ENCODE results near the gene UVRAG. TPM values are rescaled to one million over a fixed set of nuclear protein-coding genes. Genes with fewer than 3 reads are reported as not detected.

Gene UVRAG
- total and polyA plus RNA-seq, 2 of the 13 experiments (the other 11 are each of a cell fraction or from before 2014, with no cell fraction given): 9.7 to 17.3 TPM

DNA sequence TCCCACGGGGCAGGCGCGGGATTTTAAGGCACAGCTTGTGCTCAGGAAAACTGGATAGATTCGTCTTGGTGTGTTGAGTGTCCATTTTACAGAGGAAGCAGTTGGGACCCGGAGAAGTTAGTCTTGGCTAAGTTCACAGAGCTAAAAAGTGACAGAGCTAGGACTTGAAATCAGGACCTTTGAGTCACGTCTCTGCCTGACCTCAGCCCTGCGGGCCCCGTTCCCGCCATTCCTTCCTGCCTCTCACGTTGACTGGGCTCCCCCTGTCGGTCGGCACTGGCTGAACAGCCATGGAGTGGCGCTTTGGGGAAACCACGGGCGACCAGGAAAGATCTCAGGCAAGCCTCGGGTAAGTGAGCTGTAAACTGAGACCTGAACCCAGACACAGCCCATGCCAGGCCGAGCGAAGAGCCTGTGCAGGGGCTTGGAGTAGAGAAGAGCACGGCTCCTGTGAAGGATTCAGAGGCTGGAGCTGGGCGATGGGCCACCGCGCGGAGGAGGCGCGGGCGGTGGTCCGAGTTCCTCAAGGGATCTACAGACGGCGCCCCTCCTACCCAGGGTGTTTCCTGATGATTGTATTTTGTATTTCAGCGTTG lies 337.2 kb downstream of the UVRAG start (continued):
- TF ChIP-seq, protein P1, sequence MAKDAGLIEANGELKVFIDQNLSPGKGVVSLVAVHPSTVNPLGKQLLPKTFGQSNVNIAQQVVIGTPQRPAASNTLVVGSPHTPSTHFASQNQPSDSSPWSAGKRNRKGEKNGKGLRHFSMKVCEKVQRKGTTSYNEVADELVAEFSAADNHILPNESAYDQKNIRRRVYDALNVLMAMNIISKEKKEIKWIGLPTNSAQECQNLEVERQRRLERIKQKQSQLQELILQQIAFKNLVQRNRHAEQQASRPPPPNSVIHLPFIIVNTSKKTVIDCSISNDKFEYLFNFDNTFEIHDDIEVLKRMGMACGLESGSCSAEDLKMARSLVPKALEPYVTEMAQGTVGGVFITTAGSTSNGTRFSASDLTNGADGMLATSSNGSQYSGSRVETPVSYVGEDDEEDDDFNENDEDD (CRISPR knock-in tag; IDR thresholded peaks at IDR 0.05; ENCODE audit: borderline replicate concordance): peak; percentile 98
- TF ChIP-seq HDAC1 (CRISPR knock-in tag; IDR thresholded peaks at IDR 0.05) (no peak), RAD21 (CRISPR knock-in tag; IDR thresholded peaks at IDR 0.05) (peak; percentile 83), SOX6 (IDR thresholded peaks at IDR 0.05) (no peak), SOX6 (CRISPR knock-in tag; IDR thresholded peaks at IDR 0.05) (no peak), RXRB (CRISPR knock-in tag; IDR thresholded peaks at IDR 0.05; ENCODE audit: borderline replicate concordance) (peak; percentile 59; the same call in 1 of the 2 replicates), ZNF33B (CRISPR knock-in tag; IDR thresholded peaks at IDR 0.05) (no peak), PHF20 (CRISPR knock-in tag; IDR thresholded peaks at IDR 0.05) (peak; percentile 23; the same call in 1 of the 2 replicates), RNF2 (conservative IDR thresholded peaks at IDR 0.05; ENCODE audit: low read depth) (no peak), ZBTB7A (CRISPR knock-in tag; IDR thresholded peaks at IDR 0.05) (peak; percentile 52; the same call in 1 of the 2 replicates), NBN (conservative IDR thresholded peaks at IDR 0.05) (no peak), MTA1 (CRISPR knock-in tag; IDR thresholded peaks at IDR 0.05; ENCODE audit: borderline replicate concordance) (no peak), KLF16 (CRISPR knock-in tag; IDR thresholded peaks at IDR 0.05) (0 out of 4 replicates have a peak, but pooled peaks of 1 of the 2 experiments have one; percentile 35), GATAD1 (CRISPR knock-in tag; IDR thresholded peaks at IDR 0.05) (peak; percentile 40; the same call in 1 of the 2 replicates), ZBTB42 (CRISPR knock-in tag; IDR thresholded peaks at IDR 0.05) (no peak)
- TF ChIP-seq, protein P2, sequence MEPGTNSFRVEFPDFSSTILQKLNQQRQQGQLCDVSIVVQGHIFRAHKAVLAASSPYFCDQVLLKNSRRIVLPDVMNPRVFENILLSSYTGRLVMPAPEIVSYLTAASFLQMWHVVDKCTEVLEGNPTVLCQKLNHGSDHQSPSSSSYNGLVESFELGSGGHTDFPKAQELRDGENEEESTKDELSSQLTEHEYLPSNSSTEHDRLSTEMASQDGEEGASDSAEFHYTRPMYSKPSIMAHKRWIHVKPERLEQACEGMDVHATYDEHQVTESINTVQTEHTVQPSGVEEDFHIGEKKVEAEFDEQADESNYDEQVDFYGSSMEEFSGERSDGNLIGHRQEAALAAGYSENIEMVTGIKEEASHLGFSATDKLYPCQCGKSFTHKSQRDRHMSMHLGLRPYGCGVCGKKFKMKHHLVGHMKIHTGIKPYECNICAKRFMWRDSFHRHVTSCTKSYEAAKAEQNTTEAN (CRISPR knock-in tag; conservative IDR thresholded peaks at IDR 0.05): no peak
- TF ChIP-seq, protein P3, sequence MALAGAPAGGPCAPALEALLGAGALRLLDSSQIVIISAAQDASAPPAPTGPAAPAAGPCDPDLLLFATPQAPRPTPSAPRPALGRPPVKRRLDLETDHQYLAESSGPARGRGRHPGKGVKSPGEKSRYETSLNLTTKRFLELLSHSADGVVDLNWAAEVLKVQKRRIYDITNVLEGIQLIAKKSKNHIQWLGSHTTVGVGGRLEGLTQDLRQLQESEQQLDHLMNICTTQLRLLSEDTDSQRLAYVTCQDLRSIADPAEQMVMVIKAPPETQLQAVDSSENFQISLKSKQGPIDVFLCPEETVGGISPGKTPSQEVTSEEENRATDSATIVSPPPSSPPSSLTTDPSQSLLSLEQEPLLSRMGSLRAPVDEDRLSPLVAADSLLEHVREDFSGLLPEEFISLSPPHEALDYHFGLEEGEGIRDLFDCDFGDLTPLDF (CRISPR knock-in tag; IDR thresholded peaks at IDR 0.05): peak; percentile 92
- TF ChIP-seq, protein P4, sequence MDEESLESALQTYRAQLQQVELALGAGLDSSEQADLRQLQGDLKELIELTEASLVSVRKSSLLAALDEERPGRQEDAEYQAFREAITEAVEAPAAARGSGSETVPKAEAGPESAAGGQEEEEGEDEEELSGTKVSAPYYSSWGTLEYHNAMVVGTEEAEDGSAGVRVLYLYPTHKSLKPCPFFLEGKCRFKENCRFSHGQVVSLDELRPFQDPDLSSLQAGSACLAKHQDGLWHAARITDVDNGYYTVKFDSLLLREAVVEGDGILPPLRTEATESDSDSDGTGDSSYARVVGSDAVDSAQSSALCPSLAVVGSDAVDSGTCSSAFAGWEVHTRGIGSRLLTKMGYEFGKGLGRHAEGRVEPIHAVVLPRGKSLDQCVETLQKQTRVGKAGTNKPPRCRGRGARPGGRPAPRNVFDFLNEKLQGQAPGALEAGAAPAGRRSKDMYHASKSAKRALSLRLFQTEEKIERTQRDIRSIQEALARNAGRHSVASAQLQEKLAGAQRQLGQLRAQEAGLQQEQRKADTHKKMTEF (CRISPR knock-in tag; IDR thresholded peaks at IDR 0.05): peak; percentile 40; the same call in 1 of the 2 replicates
- TF ChIP-seq, protein P5, sequence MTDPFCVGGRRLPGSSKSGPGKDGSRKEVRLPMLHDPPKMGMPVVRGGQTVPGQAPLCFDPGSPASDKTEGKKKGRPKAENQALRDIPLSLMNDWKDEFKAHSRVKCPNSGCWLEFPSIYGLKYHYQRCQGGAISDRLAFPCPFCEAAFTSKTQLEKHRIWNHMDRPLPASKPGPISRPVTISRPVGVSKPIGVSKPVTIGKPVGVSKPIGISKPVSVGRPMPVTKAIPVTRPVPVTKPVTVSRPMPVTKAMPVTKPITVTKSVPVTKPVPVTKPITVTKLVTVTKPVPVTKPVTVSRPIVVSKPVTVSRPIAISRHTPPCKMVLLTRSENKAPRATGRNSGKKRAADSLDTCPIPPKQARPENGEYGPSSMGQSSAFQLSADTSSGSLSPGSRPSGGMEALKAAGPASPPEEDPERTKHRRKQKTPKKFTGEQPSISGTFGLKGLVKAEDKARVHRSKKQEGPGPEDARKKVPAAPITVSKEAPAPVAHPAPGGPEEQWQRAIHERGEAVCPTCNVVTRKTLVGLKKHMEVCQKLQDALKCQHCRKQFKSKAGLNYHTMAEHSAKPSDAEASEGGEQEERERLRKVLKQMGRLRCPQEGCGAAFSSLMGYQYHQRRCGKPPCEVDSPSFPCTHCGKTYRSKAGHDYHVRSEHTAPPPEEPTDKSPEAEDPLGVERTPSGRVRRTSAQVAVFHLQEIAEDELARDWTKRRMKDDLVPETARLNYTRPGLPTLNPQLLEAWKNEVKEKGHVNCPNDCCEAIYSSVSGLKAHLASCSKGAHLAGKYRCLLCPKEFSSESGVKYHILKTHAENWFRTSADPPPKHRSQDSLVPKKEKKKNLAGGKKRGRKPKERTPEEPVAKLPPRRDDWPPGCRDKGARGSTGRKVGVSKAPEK (CRISPR knock-in tag; IDR thresholded peaks at IDR 0.05; ENCODE audit: borderline replicate concordance): peak; percentile 44; the same call in 1 of the 2 replicates
- TF ChIP-seq, protein P6, sequence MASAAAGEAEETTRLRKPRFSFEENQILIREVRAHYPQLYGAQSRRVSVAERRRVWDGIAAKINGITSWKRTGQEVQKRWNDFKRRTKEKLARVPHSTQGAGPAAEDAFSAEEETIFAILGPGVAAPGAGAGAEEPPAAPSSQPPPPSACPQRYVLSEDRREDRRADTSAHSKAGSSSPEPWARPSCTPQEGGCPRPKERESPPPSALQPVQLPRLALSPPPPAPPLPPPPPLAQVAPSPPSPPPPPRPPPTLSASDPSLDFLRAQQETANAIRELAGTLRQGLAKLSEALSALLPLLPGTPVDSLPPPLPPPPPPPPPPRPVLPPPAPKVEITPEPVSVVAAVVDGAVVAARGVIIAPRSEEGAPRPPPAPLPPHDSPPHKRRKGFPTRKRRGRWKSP (CRISPR knock-in tag; IDR thresholded peaks at IDR 0.05): peak; percentile 4; the same call in 1 of the 2 replicates

All from HepG2 (cell line).